K562 (cell line): ENCODE measurements around the gene SCFD1. TPM values are rescaled to one million over a fixed set of nuclear protein-coding genes. Genes with fewer than 3 reads are reported as not detected.

Experiments used
- E2F4 ChIP-seq: sonication (generic); formaldehyde crosslinking; IDR thresholded peaks from 2 replicates; pipeline ENCODE4 v1.8.0; 2022; ENCODE audit warnings: mild to moderate bottlenecking, low read depth, missing genetic modification reagents
- GTF3C2 ChIP-seq: IDR thresholded peaks from 3 replicates; pipeline ENCODE4 v1.6.1; 2011; ENCODE audit warnings: borderline replicate concordance, mild to moderate bottlenecking, moderate library complexity; ENCODE audit not compliant: insufficient read length; ENCODE audit errors: extremely low read depth
- PHF8 ChIP-seq: fragments of 200-600 bp; sonication (generic); IDR thresholded peaks from 2 replicates; pipeline ENCODE4 v1.6.1; 2012; ENCODE audit warnings: mixed run types, mild to moderate bottlenecking, inconsistent platforms, low read length, moderate library complexity, borderline replicate concordance
- ZNF407 ChIP-seq: fragments of 450-650 bp; IDR thresholded peaks from 2 replicates; pipeline ENCODE4 v1.6.1; 2016; ENCODE audit warnings: low read depth
- polyA plus RNA-seq, 8 experiments: library from polyadenylated mRNA; depleted of rRNA in 4 of 8; stranded (reverse) in 5 of 8; unstranded in 3 of 8; fragments of >200 nt; fragmentation: Nextera tagmentation in 2 of 8; fragmentation: Illumina TruSeq in 1 of 8; extraction: Ambion mirVana in 2 of 8; extraction: Trizol in 1 of 8; gene quantifications; 2 replicates each; pipeline versions ENCODE4 v1.2.1 to v1.2.3, GENCODE V29; 2011 to 2014; ENCODE audit warnings: inconsistent platforms in 1 of 8, missing spikeins in 1 of 8
- total RNA-seq, 7 experiments: library from RNA; depleted of rRNA in 6 of 7; stranded (reverse); fragments of >200 nt in 6 of 7; fragmentation: Illumina TruSeq in 2 of 7; extraction: Trizol in 2 of 7; gene quantifications; 2 replicates each; pipeline versions ENCODE4 v1.2.1 to v1.2.3, GENCODE V29; 2011 to 2021; ENCODE audit warnings: low replicate concordance in 1 of 7

Gene SCFD1
- total and polyA plus RNA-seq, 9 of the 15 experiments (the other 6 are each of a cell fraction or from before 2014, with no cell fraction given), result 48.9 to 112 (median 75.2) TPM

GRCh38 chr14:30754778-30755177 lies 132.7 kb downstream of the SCFD1 start (continued):
- no peak for TF ChIP-seq GTF3C2
- TF ChIP-seq E2F4 (CRISPR knock-in tag), result no peak
- TF ChIP-seq ZNF407, result no peak
- no peak for TF ChIP-seq PHF8
- TF ChIP-seq, all 486 proteins: peak for 0
